DMS153 treated with DMSO at 0.1 percent for 48 hours (cell line): ENCODE results near the gene SERPINB10.
"Not testable (repeated sequence)": the region's sequence is repeated elsewhere in the genome, so short reads cannot be mapped to it uniquely, and the experiment has no call there.

ENCODE experiments used
- DNase-seq: peaks from one replicate; lab custom pipeline; 2025; ENCODE audit not compliant: unreplicated experiment; lab: John Stamatoyannopoulos, UW

The SERPINB10 gene

GRCh38 chr18:63940543-63941050 lies 32.8 kb downstream of the SERPINB10 start:
- not testable (repeated sequence) for DNase-seq

GRCh38 chr18:63947051-63947790 lies 39.5 kb downstream of the SERPINB10 start:
- no peak for DNase-seq

- DNase-seq: peak; percentile 91
Measured at GRCh38 chr18:63949068-63949737, 41.4 kb downstream of the SERPINB10 start, which contains the start of gene HMSD. TSS of gene HMSD (plus strand) at chr18:63949301. CDS start at chr18:63953456, 4,155 bp downstream.

- no peak for DNase-seq
Measured at GRCh38 chr18:63951302-63951705, 43.5 kb downstream of the SERPINB10 start.

- no peak for DNase-seq
Measured at GRCh38 chr18:63953811-63954210, 46.1 kb downstream of the SERPINB10 start.

GRCh38 chr18:63956755-63957154 lies 49.0 kb downstream of the SERPINB10 start:
- DNase-seq: no peak

- no peak for DNase-seq
Measured at GRCh38 chr18:63960891-63961290, 53.1 kb downstream of the SERPINB10 start.

GRCh38 chr18:63961435-63961980 lies 53.8 kb downstream of the SERPINB10 start:
- DNase-seq: no peak

GRCh38 chr18:63962137-63962536 lies 54.4 kb downstream of the SERPINB10 start:
- no peak for DNase-seq

- no peak for DNase-seq
Measured at GRCh38 chr18:63963615-63964256, 56.0 kb downstream of the SERPINB10 start.

- DNase-seq: no peak
Measured at GRCh38 chr18:63964908-63965307, 57.1 kb downstream of the SERPINB10 start.

GRCh38 chr18:63965716-63966330 lies 58.1 kb downstream of the SERPINB10 start:
- no peak for DNase-seq

GRCh38 chr18:63969942-63970808 lies 62.4 kb downstream of the SERPINB10 start, which contains the start of gene SERPINB8:
TSS of gene SERPINB8 (plus strand) at chr18:63970081. CDS start at chr18:63978309, 8,228 bp downstream.
- DNase-seq: peak; percentile 93

- peak; percentile 65 for DNase-seq
Measured at GRCh38 chr18:63970809-63971205, 63.0 kb downstream of the SERPINB10 start.

GRCh38 chr18:63971320-63972001 lies 63.7 kb downstream of the SERPINB10 start:
- no peak for DNase-seq

- DNase-seq: no peak
Measured at GRCh38 chr18:63972002-63972376, 64.2 kb downstream of the SERPINB10 start.

- peak; percentile 4 for DNase-seq
Measured at GRCh38 chr18:63974991-63975390, 67.2 kb downstream of the SERPINB10 start.

- no peak for DNase-seq
Measured at GRCh38 chr18:63975628-63976027, 67.9 kb downstream of the SERPINB10 start.

- DNase-seq: no peak
Measured at GRCh38 chr18:63977040-63977439, 69.3 kb downstream of the SERPINB10 start.
